HG03565 (cell line): ENCODE measurements around the gene CRNKL1.

Experiments
- ATAC-seq: cut with Tn5 transposase; IDR thresholded peaks from one replicate; pipeline ENCODE4 v1.9.1; 2021; ENCODE audit warnings: mild to moderate bottlenecking, moderate library complexity; ENCODE audit not compliant: unreplicated experiment

Gene CRNKL1

DNA sequence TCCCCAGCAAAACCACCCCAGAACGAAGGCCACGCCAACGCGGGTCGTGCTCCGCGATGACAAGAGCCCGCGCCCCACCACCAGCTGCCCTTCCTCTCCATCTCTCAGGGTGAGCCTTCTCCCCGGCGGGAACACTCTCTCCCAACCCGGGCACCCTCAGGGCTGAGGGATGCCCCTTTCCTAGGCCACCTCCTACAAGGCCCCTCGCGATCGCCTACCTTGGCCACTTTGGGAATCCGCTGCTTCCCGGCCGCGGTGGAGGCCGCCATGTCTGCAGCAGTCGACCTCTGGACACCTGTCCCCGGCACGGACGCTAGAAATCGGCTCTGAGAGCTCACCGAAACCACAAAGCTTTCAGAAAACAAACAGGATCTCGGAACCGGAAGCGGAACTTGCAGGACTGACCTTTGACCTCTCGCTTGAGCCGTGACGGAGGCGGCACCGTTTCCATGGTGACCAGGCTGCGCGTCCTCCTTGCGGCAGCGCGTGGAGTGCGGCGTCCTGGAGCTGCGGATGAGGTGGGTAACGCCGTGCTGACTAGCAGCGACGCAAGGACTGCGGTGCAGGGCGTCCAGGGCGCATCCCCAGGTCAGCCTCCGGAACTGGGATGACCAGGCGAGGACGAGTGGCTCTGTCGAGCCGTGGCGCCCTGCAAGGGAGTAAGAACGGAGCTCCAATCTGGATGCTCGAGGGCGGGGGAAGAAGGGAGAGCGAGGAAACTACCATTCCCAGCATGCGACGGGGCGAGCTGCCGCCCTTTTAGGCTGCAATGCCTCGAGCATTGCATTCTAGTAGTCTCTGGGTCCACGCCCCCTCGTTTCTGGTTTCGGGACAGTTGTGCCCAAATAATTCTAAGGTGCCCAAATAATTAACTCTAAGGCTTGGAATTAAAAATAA lies at the start of gene CRNKL1, which contains the start of gene CFAP61:
TSS of gene CRNKL1 (minus strand) at position 393 of the 897 bp plus-strand sequence. CDS start at position 269, 124 bp downstream.
TSS of gene CFAP61 (plus strand) at position 459 of the 897 bp plus-strand sequence. CDS start 4,122 bp downstream, outside the sequence.
- peak; percentile 90 for ATAC-seq

DNA sequence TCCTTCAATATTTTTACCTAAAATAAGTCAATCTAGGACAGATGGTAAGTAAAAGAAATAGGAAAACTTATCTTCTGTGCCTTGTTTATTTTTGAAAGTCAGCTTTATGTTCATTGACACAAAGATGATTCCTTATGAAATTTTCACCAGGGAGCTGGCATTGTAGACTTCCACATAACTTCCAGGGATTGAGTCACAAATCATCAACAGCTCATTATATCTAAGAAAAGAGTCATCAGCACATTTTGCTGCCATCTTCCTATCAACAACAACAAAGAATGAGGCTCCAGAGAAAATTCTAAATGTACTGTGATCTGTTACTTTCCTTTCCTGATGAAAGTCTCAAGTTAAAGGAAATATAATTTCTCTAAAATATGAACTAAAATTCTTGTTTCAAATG lies 48.6 kb upstream of the CRNKL1 start:
- no peak for ATAC-seq

DNA sequence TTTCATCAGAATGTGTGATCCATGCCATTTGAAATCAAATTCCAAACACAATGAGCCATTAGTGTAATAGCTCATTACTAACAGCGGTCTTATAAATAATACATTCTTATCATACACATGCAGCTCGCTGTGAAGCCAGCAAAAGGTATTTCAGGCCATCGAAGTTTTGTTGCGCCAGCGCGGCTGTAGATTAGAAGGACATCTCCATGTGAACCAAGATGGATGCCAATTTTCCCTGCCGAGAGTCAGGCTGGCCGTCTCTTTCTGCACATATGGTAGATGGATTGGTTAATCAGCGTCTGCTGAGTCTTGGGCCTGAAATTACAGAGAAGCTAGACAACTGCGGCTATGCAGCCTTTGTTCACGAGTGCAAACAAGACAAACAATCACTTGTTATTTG lies 44.2 kb upstream of the CRNKL1 start:
- ATAC-seq = no peak

DNA sequence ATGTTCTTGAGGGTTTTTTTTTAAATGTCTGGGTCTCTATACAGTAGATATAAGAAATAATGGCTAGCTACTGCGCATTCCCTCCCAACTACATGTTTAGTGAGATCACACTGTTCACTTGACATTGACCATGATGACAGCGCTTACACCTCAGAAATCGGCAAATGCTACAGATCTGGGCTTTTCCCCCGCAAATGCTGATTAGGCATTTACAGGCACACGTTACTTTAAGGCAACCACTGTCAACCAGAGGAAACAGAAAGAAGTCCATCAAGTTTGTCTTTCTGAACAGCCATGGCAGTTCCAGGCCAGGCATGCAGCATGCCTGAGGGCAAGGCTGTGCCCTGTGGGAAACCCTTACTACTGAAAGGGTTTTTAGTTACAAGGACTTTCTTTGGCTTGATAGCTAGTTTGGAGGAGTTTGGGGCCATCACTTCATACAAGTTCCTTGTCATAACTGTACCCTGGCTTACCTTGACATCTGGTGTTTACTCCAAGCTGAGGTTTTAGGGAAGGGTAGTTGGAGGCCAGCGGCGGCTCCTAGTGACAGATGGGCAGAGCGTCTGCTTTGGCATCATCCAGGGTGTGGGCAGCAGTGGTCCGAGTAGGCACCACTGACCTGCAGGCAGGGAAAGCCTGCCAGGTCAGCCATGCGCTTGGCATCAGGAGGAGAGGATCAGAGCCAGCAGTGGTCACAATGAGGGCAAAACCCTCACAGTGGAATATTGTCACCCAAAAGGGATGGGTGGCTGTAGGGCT lies 43.0 kb upstream of the CRNKL1 start:
- no peak for ATAC-seq

DNA sequence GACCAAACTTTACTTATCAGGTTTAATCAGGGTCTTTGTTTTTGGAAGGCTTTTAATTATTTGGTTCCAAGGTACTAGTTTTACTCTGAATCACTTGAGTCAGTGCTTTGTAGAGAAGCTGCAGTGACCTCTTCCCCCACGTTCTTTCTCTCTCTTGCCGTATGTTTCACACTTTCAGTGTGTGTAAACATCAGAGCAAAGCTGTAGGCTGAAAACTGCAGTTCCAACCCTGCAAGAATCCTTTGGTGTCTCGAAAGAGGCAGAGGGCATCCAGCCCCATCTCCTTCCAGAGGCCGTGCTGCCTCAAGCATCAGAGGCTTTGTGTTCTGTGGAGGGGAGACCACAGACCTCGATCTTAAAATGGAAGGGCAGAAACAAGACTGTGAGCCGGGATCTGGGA lies 42.1 kb upstream of the CRNKL1 start:
- ATAC-seq = no peak

DNA sequence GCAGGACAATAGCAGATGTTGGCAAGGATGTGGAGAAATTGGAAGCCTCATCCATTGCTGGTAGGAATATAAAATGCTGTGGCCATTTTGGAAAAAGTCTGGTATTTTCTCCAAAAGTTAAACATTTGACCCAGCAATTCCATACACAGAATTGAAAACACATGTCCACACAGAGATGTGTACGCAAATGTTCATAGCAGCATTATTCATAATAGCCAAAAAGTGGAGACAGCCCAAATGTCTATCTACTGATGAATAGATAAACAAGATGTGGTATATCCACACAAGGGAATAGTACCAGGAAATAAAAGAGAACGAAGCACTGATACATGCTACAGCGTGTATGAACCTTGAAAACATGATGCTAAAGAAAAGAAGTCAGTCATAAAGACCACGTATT lies 40.6 kb upstream of the CRNKL1 start:
- ATAC-seq = no peak

DNA sequence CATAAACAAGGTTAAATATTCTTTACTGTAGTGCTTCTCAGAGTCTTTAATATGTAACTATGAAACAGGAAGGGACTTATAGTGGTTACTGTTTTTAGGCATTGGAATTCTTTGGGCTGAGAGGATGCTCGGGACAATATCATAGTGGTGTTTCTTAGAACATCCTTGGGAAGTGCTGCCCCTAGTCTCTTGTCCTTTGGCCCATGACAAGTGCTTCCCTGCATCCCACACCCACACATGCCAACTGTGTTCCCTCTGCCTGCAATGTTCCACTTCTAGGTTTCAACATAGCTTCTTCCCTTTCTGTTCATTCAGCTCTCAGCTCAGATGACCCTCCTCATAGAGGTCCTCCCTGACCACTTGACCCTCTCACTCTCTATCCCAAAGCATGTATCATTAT lies 37.7 kb upstream of the CRNKL1 start:
- no peak for ATAC-seq

DNA sequence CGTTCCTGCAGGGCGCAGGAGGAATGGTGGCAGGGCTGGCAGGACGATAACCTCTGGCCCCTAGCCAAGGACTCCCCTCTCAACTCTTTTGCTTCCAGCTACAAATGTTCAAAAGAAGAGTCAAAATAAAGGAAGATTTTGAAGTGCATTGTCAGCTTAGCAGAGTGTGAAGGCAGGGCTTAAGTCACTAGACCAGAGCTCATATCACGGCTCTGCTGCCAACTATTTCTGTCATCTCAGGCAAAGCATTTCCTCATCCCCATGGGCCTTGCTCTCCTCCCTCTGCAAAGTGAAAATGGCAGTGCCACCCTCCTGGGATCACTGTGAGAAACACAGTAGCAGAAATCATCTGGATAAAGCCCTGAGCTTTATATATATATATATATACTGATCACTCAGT lies 36.8 kb upstream of the CRNKL1 start:
- no peak for ATAC-seq

DNA sequence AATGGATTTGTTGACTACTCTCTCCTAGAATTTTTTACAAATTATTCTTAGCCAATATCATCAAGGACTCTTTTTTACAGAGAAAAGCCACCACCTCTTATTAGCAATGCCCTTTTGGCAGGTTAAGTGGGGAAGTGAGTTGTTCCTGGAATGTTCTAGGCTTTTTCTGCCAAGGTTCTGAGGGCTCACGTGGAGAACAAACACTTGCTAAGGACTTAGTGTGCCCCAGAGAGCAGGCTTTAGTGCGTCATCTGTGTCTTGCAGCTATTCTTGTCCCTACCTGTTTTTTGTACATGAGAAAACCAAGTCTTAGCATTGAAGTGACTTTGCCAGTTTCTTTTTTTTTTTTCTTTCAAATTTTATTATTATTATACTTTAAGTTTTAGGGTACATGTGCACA lies 33.5 kb upstream of the CRNKL1 start:
- ATAC-seq = no peak

DNA sequence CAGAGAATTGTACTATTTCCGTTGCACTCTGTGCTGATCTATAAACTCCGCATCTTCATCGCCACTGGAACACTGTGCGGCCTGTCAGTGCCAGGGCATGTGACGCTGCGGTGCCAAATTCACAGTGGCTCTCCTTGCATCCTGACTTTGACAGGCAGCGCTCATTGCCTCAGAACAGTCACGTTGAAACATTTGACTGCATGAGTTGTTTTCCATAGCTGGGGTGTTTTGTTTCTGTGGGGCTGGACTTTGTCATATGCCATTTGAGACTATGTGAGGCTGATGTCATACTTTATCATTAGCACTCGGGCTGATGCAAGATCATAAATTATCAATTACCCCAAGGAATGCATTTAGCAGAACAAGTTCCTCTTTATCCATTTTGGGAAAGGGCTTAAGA lies 32.8 kb upstream of the CRNKL1 start:
- no peak for ATAC-seq

DNA sequence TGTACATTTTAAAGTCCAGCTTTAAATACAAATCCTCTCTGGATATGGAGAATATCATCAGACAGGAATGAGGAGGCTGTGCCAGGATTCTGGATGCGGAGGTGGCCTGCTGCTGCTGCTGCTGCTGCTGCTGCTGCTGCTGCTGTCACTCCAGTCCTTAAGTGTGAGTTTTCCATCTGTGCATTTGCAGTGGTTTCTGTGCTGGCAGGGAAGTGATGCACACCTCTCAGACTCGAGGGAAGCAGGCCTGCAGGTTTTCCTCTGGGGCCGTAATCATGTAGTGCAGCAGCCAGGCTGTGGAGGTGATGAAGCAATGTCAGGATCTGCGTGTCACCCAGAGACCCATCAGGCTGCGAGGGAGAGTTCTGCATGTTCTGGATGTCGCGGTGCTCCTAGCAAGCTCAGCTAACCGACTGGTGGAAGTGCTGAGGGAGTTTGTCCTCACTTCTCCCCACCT lies 32.1 kb upstream of the CRNKL1 start:
- no peak for ATAC-seq

DNA sequence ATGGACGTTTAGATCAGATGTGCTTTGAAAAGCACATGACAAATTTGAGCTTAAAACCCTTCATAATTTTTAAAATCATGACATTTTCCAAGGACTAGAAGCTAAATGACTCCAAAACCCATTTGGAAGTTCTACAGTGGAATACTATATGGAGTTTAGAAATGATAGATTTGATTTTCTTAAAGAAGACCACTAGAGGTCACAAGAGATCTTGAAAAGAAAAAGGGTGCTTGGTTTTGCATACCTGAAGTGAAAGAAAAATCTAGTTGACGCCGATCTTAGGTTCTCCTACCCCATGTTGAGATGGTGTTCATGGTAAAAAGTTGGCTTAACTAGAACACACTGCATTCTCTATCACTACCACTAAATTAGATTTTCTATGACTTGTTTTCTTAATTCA lies 31.5 kb upstream of the CRNKL1 start:
- no peak for ATAC-seq

DNA sequence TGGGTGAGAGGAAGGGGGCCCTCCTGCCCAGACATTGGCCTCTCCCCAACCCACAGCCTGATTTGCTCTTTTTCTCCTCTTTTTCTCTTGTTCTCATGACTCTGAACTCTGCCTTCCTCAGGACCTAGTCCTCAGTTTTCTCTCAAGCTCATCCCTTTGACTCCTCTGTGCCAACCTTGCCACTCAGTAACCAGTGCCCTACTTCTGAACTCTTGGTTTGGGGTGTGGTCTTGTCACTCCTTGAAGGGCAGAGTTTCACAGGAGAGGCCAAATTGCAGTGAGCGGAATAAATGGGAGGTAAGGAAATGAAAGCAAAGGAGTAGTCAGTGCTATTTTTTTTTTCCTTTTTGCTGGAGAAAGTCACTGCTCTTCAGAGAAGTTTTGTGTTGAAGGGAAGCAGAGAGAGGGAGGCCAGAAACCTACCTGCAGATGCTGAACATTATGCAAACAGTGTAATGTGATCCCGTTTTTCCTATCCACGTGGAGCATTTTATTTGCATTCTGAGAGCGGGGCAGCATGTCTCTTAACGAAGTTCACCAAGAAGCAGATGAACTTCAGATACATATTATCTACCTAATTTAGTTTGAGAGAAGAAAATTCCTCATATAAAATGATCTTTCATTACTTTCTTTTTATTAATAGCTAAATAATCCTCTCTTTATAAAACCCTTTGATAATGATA lies 27.0 kb upstream of the CRNKL1 start:
- no peak for ATAC-seq

DNA sequence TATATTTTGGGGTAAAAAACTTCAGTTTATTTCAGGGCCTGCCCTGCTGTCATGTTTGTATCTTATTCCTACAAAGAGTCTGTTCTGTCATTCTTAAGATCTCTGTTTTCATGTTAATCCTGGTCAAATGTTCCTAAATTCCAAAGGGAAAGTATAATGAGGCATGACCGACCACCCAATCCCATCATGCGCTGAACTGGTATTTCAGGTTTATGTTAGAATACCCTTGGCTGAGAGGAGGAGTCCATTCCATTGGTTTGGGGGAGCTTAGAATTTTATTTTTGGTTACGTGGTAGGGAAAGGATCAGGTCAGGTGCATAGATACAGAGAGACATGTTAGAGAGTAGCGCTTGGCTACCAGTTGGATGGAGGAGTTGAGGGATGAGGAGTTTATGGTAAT lies 25.8 kb upstream of the CRNKL1 start:
- ATAC-seq = no peak

DNA sequence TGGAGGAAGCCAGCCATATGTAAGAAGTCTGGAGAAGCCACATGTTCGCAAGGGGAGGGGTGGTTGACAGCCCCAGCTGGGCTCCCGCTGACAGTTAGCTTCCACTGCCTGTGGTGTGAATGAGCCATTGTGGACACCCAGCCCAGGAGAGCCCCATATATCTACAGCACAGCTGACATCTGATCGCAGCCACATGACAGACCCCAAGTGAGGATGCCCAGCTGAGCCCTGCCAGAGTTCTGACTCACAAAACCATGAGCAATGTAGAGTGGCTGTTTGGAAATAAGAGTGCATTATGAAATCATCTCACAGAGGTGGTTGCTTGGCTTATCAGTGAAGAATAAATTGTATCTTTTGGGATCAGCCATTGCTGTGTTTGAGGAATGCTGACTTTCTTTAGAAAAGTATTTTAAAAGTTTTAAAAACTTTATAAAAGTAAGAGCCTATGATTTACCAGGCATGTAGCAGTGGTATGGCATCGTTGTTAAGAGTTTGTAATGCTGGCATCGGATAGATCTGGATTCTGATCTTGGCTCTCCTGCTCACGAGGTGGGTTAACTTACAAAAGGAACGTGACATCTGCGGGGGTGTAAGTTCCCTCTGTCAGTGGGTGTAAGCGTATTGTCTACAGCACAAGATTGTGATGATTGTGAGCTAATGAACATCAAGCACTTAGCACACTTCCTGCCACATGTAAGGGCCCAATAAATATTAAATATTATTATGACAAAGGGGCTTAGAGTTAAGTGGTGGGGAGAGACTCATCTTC lies 24.2 kb upstream of the CRNKL1 start:
- no peak for ATAC-seq

DNA sequence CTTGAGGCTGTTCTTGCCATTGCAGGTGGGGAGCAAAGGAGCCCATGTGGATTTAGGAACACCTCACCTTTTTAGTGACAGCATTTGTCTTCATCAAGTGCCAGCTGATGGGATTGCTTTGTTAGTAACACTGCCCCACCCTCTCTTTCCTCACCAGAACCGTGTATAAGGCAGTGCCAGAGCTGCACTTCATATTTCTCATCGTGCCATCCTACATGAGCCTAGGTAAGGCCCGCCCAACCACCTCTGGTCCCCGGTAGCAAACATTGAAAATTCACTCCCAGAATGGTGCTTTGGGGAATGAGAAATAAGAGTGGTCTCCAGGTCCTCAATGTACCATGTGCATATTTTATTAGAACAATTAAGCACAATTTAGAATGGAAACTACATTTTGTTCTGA lies 22.8 kb upstream of the CRNKL1 start:
- no peak for ATAC-seq

DNA sequence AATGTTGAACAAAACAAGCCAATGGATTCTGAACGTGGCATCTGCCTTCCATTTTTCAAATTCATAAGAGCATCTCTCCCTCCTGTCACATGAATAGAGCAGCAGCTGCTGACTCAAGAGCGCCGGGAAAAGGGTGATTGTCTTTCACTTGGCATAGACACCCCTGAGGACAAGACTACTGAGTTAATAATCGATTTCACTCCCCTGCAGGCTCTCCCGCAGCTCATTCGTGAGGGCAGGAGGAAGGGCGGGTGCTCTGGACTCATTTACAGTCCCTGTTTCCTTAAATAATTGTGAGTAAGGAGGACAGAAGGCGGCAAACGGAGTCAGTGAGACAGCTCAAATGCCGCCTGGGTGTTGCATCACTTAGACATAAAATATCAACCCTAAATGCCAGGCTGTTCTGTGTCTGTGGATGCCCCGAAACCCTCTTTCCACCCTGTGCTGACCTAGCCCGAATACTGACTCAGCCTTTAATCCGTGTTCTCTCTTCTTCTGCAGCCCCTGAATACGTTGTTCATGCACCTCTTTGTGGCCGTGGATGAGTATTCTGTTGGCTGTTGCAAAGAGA lies 21.6 kb upstream of the CRNKL1 start:
- ATAC-seq = no peak

DNA sequence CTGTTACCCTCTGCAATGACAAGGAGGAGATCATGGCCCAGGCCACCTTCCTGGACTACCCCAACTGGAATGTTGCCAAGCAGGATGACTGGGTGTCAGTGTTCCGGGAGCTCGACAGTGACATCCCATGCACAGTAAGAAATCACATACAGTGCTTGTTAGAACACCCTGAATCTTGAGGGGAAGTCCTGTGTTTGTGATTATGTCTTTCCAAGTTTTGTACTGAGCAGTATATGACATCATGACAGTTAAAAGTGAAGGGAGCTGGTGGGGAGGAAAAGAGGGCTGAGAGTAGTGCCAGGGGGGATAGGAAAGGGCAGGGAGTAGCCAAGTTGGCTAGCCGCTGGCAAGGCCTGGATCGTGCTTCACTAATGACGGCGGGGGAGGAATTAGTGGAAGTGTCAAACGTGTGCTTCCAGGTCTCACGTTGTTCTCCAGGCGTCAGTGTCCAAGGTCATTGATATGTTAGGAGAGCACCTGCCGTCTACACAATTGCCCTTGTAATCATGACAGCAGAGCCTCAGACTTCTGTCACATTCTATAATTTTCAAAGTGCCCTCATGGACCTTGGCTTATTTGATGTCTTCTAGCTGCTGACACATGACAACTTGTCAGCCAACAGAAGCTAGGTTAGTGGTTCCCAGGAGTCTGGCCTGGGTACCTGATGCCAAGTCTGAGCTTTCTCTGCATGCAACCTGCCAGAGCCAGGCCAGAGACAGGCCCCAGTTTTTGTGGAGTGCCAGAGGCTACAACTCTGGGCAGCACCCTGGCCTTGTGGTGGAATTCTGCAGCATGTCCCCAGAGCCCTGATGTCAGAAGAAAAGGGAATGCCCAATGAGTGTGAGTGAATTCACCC lies 18.8 kb upstream of the CRNKL1 start:
- ATAC-seq = no peak

DNA sequence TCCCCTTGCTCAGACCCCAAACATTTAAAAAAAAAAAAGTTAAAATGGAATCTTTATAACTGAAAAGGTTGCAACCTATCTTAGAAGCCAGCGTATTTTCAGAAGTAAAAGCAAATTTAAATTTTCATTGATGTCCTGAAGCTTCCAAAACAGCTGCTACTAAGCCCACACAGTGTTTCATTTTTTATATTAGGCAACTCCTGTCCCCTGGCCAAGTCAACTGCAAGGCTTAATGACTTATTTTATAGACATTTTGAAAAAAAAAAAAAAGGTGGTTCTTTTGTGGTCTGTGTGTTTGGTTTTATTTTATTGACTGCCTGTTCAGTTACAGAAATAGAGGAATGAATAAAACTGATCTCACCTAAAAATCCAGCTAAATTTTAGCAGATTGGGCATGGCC lies 13.1 kb upstream of the CRNKL1 start:
- ATAC-seq = no peak
